Measurements from ENCODE around the gene MICA.

GRCh38 chr6:31354158-31354863, 49.1 kb upstream of the MICA start:
- no peak for TF ChIP-seq CTCF (IDR thresholded peaks at IDR 0.05; ENCODE audit: low read depth, low read length, missing input control)
- TF ChIP-seq EGR1 (IDR thresholded peaks at IDR 0.05; ENCODE audit: low read depth in 2 of 2): no peak
- no peak for TF ChIP-seq HNF4G (IDR thresholded peaks at IDR 0.05)

Measured in liver (tissue), 3 donors.